ENCODE data around the gene TMTC2.

The TMTC2 gene

GRCh38 chr12:83008703-83009102 is 322.0 kb downstream of the TMTC2 start:
- Histone ChIP-seq H3K9ac (ENCODE audit: low read length) (no peak overlapping the region), H2AFZ (ENCODE audit: low read depth, low read length) (no peak overlapping the region), H3K4me2 (ENCODE audit: low read length) (no peak overlapping the region), H3K9me3 (ENCODE audit: insufficient read depth, low read length) (peaks cover 5% of the 10 kb centered on the region; the same call in 1 of the 2 replicates), H3K27me3 (ENCODE audit: low read depth, low read length) (no peaks in the 10 kb centered on the region), H3K36me3 (replicated peaks; ENCODE audit: low read depth, low read length) (peaks cover 7% of the 10 kb centered on the region), H3K4me1 (ENCODE audit: low read length) (no peaks in the 10 kb centered on the region), H4K20me1 (ENCODE audit: insufficient read depth, low read length) (no peaks in the 10 kb centered on the region), H3K4me3 (ENCODE audit: low read length) (no peak overlapping the region), H3K79me2 (ENCODE audit: low read length) (no peaks in the 10 kb centered on the region), H3K27ac (ENCODE audit: low read length) (no peak overlapping the region)
- TF ChIP-seq EZH2phosphoT487 (IDR thresholded peaks at IDR 0.05; ENCODE audit: low read depth) (no peak), CTCF (IDR thresholded peaks at IDR 0.05; ENCODE audit: low read depth, low read length) (no peak)

DNA sequence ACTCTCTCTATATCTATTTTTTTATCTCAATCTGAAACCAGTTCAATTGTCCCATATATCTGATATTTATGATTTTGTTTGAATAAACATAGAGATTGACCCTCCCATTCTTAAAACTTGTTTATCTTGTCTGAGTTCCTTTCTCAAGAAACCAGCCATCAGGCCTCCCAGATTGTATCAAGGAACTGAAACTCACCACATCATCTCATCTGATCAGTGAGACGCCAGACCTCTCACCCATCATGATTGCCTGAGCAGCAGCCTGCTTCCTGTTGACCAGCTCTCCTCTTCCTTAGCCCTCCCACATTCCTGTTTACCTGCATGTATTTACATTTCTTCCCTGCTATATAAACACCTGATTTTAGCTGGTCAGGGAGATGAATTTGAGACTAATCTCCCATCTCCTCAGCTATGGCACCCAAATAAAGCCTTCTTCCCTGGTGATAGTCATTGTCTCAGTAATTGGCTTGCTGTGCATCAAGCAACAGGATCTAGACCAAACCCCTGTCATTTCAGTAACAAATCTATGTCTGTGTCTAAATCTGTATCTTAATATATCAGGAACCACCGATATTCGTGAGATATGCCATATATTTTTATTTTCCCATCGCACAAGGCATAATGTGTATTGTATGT is 323.6 kb downstream of the TMTC2 start:
- H3K4me1 ChIP-seq (ENCODE audit: low read length): no peaks in the 10 kb centered on the region
- no peak overlapping the region for H3K9ac ChIP-seq (ENCODE audit: low read length)
- H2AFZ ChIP-seq (ENCODE audit: low read depth, low read length): no peak overlapping the region
- no peaks in the 10 kb centered on the region for H3K27me3 ChIP-seq (ENCODE audit: low read depth, low read length)
- H3K36me3 ChIP-seq (replicated peaks; ENCODE audit: low read depth, low read length): peaks cover 7% of the 10 kb centered on the region
- H3K4me3 ChIP-seq (ENCODE audit: low read length): no peak overlapping the region
- no peak overlapping the region for H3K27ac ChIP-seq (ENCODE audit: low read length)
- no peaks in the 10 kb centered on the region for H3K79me2 ChIP-seq (ENCODE audit: low read length)
- H3K4me2 ChIP-seq (ENCODE audit: low read length): no peak overlapping the region
- H3K9me3 ChIP-seq (ENCODE audit: insufficient read depth, low read length): peaks cover 5% of the 10 kb centered on the region; the same call in 1 of the 2 replicates
- TF ChIP-seq CTCF (IDR thresholded peaks at IDR 0.05; ENCODE audit: low read depth, low read length): no peak
- TF ChIP-seq EZH2phosphoT487 (IDR thresholded peaks at IDR 0.05; ENCODE audit: low read depth): no peak
- no peaks in the 10 kb centered on the region for H4K20me1 ChIP-seq (ENCODE audit: insufficient read depth, low read length)

DNA sequence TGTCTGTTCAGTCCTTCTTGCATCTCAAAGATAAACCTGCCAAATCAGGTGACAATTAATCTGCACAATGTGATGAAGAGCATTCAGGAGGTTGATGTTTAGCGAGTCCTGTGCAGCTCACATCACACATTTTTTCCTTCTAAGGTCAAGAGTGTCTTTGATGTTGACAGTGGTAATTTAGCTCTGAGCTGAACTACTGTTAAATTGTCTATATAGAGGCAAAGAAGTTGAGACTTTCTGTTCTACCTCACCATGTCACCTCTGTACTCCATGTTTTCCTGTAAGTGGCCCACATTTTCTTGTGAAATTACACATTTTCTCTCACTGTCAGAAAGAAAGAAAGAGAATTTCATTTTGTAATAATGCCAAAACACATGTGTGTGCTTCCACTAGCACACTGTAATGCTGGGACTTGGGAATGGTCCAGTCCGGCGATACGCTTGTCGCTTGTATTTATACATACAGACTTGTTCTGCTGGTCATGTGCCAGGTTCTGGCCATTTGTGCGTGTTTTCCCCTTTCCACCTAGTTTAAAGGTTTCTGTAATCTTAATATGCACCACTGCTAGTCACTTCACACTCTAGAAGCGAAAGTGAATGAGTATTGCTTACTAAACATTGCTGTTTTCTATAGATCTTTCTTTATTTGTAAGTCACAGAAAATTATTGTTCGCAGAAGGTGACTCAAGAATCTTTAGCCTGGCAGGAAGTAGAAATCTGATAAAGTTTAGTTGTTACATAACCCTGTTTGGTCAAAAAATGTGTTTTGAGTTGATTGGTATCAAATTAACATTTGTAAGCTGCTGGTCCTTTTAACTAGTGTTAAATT is 328.9 kb downstream of the TMTC2 start:
- TF ChIP-seq EZH2phosphoT487 (IDR thresholded peaks at IDR 0.05; ENCODE audit: low read depth) (no peak), CTCF (IDR thresholded peaks at IDR 0.05; ENCODE audit: low read depth, low read length) (no peak)
- no peaks in the 10 kb centered on the region for H4K20me1 ChIP-seq (ENCODE audit: insufficient read depth, low read length)
- no peaks in the 10 kb centered on the region for H3K4me1 ChIP-seq (ENCODE audit: low read length)
- H2AFZ ChIP-seq (ENCODE audit: low read depth, low read length): no peak overlapping the region
- H3K27ac ChIP-seq (ENCODE audit: low read length): no peak overlapping the region
- H3K4me3 ChIP-seq (ENCODE audit: low read length): no peak overlapping the region
- H3K27me3 ChIP-seq (ENCODE audit: low read depth, low read length): no peaks in the 10 kb centered on the region
- no peak overlapping the region for H3K4me2 ChIP-seq (ENCODE audit: low read length)
- no peaks in the 10 kb centered on the region for H3K79me2 ChIP-seq (ENCODE audit: low read length)
- H3K36me3 ChIP-seq (replicated peaks; ENCODE audit: low read depth, low read length): no peaks in the 10 kb centered on the region
- H3K9ac ChIP-seq (ENCODE audit: low read length): no peak overlapping the region
- no peaks in the 10 kb centered on the region for H3K9me3 ChIP-seq (ENCODE audit: insufficient read depth, low read length)

GRCh38 chr12:83016218-83016835 is 329.6 kb downstream of the TMTC2 start:
- Histone ChIP-seq H3K4me2 (ENCODE audit: low read length) (no peak overlapping the region), H3K27ac (ENCODE audit: low read length) (no peak overlapping the region), H3K27me3 (ENCODE audit: low read depth, low read length) (no peaks in the 10 kb centered on the region), H2AFZ (ENCODE audit: low read depth, low read length) (no peak overlapping the region), H3K4me1 (ENCODE audit: low read length) (no peaks in the 10 kb centered on the region), H3K79me2 (ENCODE audit: low read length) (no peaks in the 10 kb centered on the region), H4K20me1 (ENCODE audit: insufficient read depth, low read length) (no peaks in the 10 kb centered on the region), H3K4me3 (ENCODE audit: low read length) (no peak overlapping the region), H3K36me3 (replicated peaks; ENCODE audit: low read depth, low read length) (no peaks in the 10 kb centered on the region), H3K9me3 (ENCODE audit: insufficient read depth, low read length) (no peaks in the 10 kb centered on the region), H3K9ac (ENCODE audit: low read length) (no peak overlapping the region)
- no peak for TF ChIP-seq EZH2phosphoT487 (IDR thresholded peaks at IDR 0.05; ENCODE audit: low read depth)
- no peak for TF ChIP-seq CTCF (IDR thresholded peaks at IDR 0.05; ENCODE audit: low read depth, low read length)
